ENCODE measurements around the gene TAC1. TPM values are rescaled to one million over a fixed set of nuclear protein-coding genes. Genes with fewer than 3 reads are reported as not detected.
A peak's percentile ranks its signal among the peaks of the same experiment; 100 is the strongest.

TAC1 gene
- total and polyA plus RNA-seq, 2 donors (not counting 1 experiment from before 2014, with no cell fraction given): 0.33 TPM; not detected in 1

GRCh38 chr7:97732565-97733275 is 834 bp downstream of the TAC1 start:
- Histone ChIP-seq H3K4me3 (replicated peaks in 1 of 4; ENCODE audit: control extremely low read depth in 1 of 4, insufficient read depth in 1 of 4, low read depth in 3 of 4, low read length in 4 of 4) (no peak overlapping the region), H3K27ac (ENCODE audit: insufficient read depth, low read length) (no peak overlapping the region), H3K4me2 (ENCODE audit: extremely low read depth, insufficient read depth, low read length) (no peak overlapping the region), H3K4me1 (ENCODE audit: control insufficient read depth, extremely low read depth, insufficient read depth, low read length) (no peaks in the 10 kb centered on the region), H3K36me3 (ENCODE audit: control insufficient read depth, insufficient read depth, low read length) (no peaks in the 10 kb centered on the region), H3K79me2 (ENCODE audit: control insufficient read depth, insufficient read depth, low read length) (no peaks in the 10 kb centered on the region), H3K9me3 (ENCODE audit: control insufficient read depth, insufficient read depth, low read depth, low read length) (no peaks in the 10 kb centered on the region), H4K20me1 (ENCODE audit: control insufficient read depth, extremely low read depth, insufficient read depth, low read length) (no peaks in the 10 kb centered on the region), H3K27me3 (ENCODE audit: control insufficient read depth, insufficient read depth, low read length) (peaks cover 19% of the 10 kb centered on the region), H2AFZ (ENCODE audit: low read length) (no peak overlapping the region), H3K9ac (ENCODE audit: insufficient read depth, low read length) (no peak overlapping the region)
- peak; percentile 8 for TF ChIP-seq EZH2 (IDR thresholded peaks at IDR 0.05; ENCODE audit: low read length, missing control alignments)
- TF ChIP-seq CTCF (conservative IDR thresholded peaks at IDR 0.05 in 1 of 2, IDR thresholded peaks at IDR 0.05 in 1 of 2; ENCODE audit: low read depth in 1 of 2, low read length in 2 of 2): no peak
- no peak for DNase-seq (ENCODE audit: low read depth in 2 of 2)

- H3K4me3 ChIP-seq (replicated peaks in 1 of 4; ENCODE audit: control extremely low read depth in 1 of 4, insufficient read depth in 1 of 4, low read depth in 3 of 4, low read length in 4 of 4): no peak overlapping the region
- H3K36me3 ChIP-seq (ENCODE audit: control insufficient read depth, insufficient read depth, low read length): no peaks in the 10 kb centered on the region
- no peaks in the 10 kb centered on the region for H3K4me1 ChIP-seq (ENCODE audit: control insufficient read depth, extremely low read depth, insufficient read depth, low read length)
- TF ChIP-seq EZH2 (IDR thresholded peaks at IDR 0.05; ENCODE audit: low read length, missing control alignments) (peak; percentile 20), CTCF (conservative IDR thresholded peaks at IDR 0.05 in 1 of 2, IDR thresholded peaks at IDR 0.05 in 1 of 2; ENCODE audit: low read depth in 1 of 2, low read length in 2 of 2) (no peak)
- no peaks in the 10 kb centered on the region for H4K20me1 ChIP-seq (ENCODE audit: control insufficient read depth, extremely low read depth, insufficient read depth, low read length)
- DNase-seq (ENCODE audit: low read depth in 2 of 2): no peak
- H3K79me2 ChIP-seq (ENCODE audit: control insufficient read depth, insufficient read depth, low read length): no peaks in the 10 kb centered on the region
- no peak overlapping the region for H3K27ac ChIP-seq (ENCODE audit: insufficient read depth, low read length)
- H3K9me3 ChIP-seq (ENCODE audit: control insufficient read depth, insufficient read depth, low read depth, low read length): no peaks in the 10 kb centered on the region
- H2AFZ ChIP-seq (ENCODE audit: low read length): no peak overlapping the region
- no peak overlapping the region for H3K4me2 ChIP-seq (ENCODE audit: extremely low read depth, insufficient read depth, low read length)
- peaks cover 19% of the 10 kb centered on the region for H3K27me3 ChIP-seq (ENCODE audit: control insufficient read depth, insufficient read depth, low read length)
- no peak overlapping the region for H3K9ac ChIP-seq (ENCODE audit: insufficient read depth, low read length)
Observed at GRCh38 chr7:97733276-97734161, 1.6 kb downstream of the TAC1 start.

DNA sequence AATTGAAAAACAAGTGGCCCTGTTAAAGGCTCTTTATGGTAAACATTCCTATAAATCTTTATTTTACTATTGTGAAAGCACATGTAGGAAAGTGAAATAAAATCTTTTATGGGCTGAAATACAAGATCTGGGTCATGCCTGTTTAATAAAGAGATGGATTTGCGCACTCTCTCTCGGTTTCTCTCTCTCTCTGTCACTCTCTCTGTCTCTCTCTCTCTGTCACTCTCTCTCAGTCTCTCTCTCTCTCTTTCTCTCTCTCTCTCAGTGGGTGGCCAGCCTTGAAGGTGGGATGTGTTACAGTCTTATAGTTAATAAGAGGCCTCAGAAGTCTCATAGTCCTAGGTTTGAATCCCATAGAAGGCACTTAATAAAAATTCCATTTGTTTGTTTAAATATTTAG is 2.4 kb downstream of the TAC1 start:
- H2AFZ ChIP-seq (ENCODE audit: low read length): no peak overlapping the region
- H3K4me3 ChIP-seq (replicated peaks in 1 of 4; ENCODE audit: control extremely low read depth in 1 of 4, insufficient read depth in 1 of 4, low read depth in 3 of 4, low read length in 4 of 4): no peak overlapping the region
- H3K27me3 ChIP-seq (ENCODE audit: control insufficient read depth, insufficient read depth, low read length): peaks cover 19% of the 10 kb centered on the region
- H3K9ac ChIP-seq (ENCODE audit: insufficient read depth, low read length): no peak overlapping the region
- TF ChIP-seq EZH2 (IDR thresholded peaks at IDR 0.05; ENCODE audit: low read length, missing control alignments) (no peak), CTCF (conservative IDR thresholded peaks at IDR 0.05 in 1 of 2, IDR thresholded peaks at IDR 0.05 in 1 of 2; ENCODE audit: low read depth in 1 of 2, low read length in 2 of 2) (no peak)
- no peaks in the 10 kb centered on the region for H3K4me1 ChIP-seq (ENCODE audit: control insufficient read depth, extremely low read depth, insufficient read depth, low read length)
- no peaks in the 10 kb centered on the region for H3K9me3 ChIP-seq (ENCODE audit: control insufficient read depth, insufficient read depth, low read depth, low read length)
- H4K20me1 ChIP-seq (ENCODE audit: control insufficient read depth, extremely low read depth, insufficient read depth, low read length): no peaks in the 10 kb centered on the region
- H3K36me3 ChIP-seq (ENCODE audit: control insufficient read depth, insufficient read depth, low read length): no peaks in the 10 kb centered on the region
- DNase-seq (ENCODE audit: low read depth in 2 of 2): no peak
- H3K4me2 ChIP-seq (ENCODE audit: extremely low read depth, insufficient read depth, low read length): no peak overlapping the region
- no peak overlapping the region for H3K27ac ChIP-seq (ENCODE audit: insufficient read depth, low read length)
- no peaks in the 10 kb centered on the region for H3K79me2 ChIP-seq (ENCODE audit: control insufficient read depth, insufficient read depth, low read length)

Measured in fibroblast of lung (primary cell).